Endothelial cell (in vitro differentiated cells): ENCODE measurements around the gene CEBPB. TPM values are rescaled to one million over a fixed set of nuclear protein-coding genes. Genes with fewer than 3 reads are reported as not detected.
A peak's percentile ranks its signal among the peaks of the same experiment; 100 is the strongest.

ENCODE experiments used
- DNase-seq: peaks from one replicate; pipeline ENCODE4 v3.0.0; 2021; ENCODE audit warnings: low spot score
- H3K27ac Mint-ChIP-seq: one replicate; pipeline ENCODE4 v1.8.0; 2021; ENCODE audit warnings: mixed read lengths, inconsistent platforms; ENCODE audit not compliant: unreplicated experiment
- H3K27me3 Mint-ChIP-seq: one replicate; pipeline ENCODE4 v1.8.0; 2021; ENCODE audit warnings: mild to moderate bottlenecking, moderate library complexity, mixed read lengths, inconsistent platforms; ENCODE audit not compliant: unreplicated experiment
- H3K36me3 Mint-ChIP-seq: one replicate; pipeline ENCODE4 v1.8.0; 2021; ENCODE audit warnings: mild to moderate bottlenecking, low read depth, mixed read lengths, inconsistent platforms; ENCODE audit not compliant: unreplicated experiment
- H3K4me1 Mint-ChIP-seq: one replicate; pipeline ENCODE4 v1.8.0; 2021; ENCODE audit warnings: mild to moderate bottlenecking, mixed read lengths, inconsistent platforms; ENCODE audit not compliant: unreplicated experiment
- H3K4me3 Mint-ChIP-seq: one replicate; pipeline ENCODE4 v1.8.0; 2021; ENCODE audit warnings: mild to moderate bottlenecking, mixed read lengths, inconsistent platforms; ENCODE audit not compliant: unreplicated experiment
- H3K9me3 Mint-ChIP-seq: one replicate; pipeline ENCODE4 v1.8.0; 2021; ENCODE audit warnings: mixed read lengths, inconsistent platforms; ENCODE audit not compliant: unreplicated experiment
- total RNA-seq: library from RNA; stranded (reverse); fragmentation: NEBNext Ultra II Directional; extraction: Animal tissue kit (Norgen Biotek cat#: 25700); gene quantifications from one replicate; pipeline ENCODE4 v1.2.1, GENCODE V29; 2021; ENCODE audit not compliant: unreplicated experiment
- TF ChIP-seq, protein P1 (sequence below): fragments of 200-600 bp; sonication (generic); IDR thresholded peaks from one replicate; pipeline ENCODE4 v1.5.0; 2021; ENCODE audit warnings: antibody characterized with exemption; ENCODE audit not compliant: unreplicated experiment

CEBPB gene
- total RNA-seq, 1 donor from 2014 or later, result 28.1 TPM

DNA sequence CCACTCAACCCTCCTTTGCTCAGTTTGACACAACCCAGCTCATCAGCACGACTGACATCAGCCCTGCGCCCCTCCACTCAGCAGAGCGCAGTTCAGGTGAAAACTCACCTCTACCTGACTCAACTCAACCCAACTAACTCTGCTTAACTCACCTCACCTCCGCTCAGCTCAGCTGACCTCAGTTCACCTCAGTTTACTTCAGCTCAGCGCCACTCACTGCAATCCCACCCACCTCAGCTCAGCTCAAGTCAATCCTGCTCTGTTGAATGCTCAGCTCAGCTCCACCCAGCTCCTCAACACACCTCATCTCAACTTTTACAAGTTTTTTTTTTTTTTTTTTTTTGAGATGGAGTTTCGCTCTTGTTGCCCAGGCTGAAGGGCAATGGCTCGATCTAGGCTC lies 39.6 kb downstream of the CEBPB start:
- Mint-ChIP-seq H3K4me1 (peaks cover 8% of the 10 kb centered on the region), H3K4me3 (no peak overlapping the region), H3K9me3 (no peaks in the 10 kb centered on the region), H3K36me3 (peaks cover 4% of the 10 kb centered on the region), H3K27me3 (peaks cover 5% of the 10 kb centered on the region), H3K27ac (peak overlapping the region; percentile 31)
- TF ChIP-seq, protein P1, sequence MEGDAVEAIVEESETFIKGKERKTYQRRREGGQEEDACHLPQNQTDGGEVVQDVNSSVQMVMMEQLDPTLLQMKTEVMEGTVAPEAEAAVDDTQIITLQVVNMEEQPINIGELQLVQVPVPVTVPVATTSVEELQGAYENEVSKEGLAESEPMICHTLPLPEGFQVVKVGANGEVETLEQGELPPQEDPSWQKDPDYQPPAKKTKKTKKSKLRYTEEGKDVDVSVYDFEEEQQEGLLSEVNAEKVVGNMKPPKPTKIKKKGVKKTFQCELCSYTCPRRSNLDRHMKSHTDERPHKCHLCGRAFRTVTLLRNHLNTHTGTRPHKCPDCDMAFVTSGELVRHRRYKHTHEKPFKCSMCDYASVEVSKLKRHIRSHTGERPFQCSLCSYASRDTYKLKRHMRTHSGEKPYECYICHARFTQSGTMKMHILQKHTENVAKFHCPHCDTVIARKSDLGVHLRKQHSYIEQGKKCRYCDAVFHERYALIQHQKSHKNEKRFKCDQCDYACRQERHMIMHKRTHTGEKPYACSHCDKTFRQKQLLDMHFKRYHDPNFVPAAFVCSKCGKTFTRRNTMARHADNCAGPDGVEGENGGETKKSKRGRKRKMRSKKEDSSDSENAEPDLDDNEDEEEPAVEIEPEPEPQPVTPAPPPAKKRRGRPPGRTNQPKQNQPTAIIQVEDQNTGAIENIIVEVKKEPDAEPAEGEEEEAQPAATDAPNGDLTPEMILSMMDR, result no peak
- DNase-seq, result no peak

DNA sequence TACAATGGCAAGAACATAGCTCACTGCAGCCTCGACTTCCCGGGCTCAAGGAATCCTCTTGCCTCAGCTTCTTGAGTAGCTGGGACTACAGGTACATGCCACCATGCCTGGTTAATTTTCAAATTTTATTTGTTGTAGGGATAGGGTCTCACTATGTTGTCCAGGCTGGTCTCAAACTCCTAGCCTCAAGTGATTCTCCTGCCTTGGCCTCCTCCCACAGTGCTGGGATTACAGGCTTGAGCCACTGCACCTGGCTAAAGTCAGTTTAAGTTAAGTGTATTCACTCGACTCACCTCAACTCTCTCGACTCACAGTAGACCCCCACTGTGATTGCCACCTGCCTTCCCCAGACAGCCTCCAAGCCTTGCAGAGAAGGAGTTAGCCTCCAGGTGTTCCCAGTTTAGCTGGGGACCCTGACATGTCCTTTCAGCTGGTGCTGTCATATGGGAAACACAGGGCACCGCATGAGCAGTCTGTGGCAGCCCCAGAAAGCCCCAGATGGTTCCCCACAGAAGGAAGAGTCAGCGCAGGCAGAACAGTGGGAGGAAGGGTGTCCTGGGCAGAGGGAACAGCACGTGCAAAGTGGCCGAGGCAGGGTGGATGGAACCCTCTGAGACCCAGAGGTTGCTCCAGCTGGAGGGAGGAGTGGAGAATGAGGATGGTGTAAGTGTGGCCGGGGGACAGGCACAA lies 40.4 kb downstream of the CEBPB start:
- H3K4me1 Mint-ChIP-seq, result peaks cover 12% of the 10 kb centered on the region
- no peak overlapping the region for H3K27ac Mint-ChIP-seq
- no peak for DNase-seq
- peaks cover 5% of the 10 kb centered on the region for H3K27me3 Mint-ChIP-seq
- peaks cover 4% of the 10 kb centered on the region for H3K36me3 Mint-ChIP-seq
- TF ChIP-seq, protein P1, result no peak
- H3K9me3 Mint-ChIP-seq, result no peaks in the 10 kb centered on the region
- no peak overlapping the region for H3K4me3 Mint-ChIP-seq

DNA sequence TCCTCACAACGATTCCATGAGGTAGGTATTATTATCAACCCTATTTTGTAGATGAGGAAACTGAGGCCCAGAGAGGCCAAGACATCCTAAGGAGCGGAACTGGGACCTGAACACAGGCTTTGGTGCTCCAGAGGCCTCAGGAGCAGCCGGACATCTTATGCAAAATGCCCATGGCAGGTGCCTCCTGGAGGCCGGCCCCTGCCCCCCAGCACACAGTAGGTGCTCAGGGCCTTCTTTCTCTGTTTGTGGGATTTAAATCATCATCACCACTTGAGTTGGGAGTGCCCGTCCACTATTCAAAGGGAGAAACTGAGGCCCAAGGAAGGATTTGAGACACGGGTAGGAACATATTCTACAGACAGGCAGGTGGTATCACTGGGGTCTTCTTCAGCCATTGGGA lies 41.2 kb downstream of the CEBPB start:
- Mint-ChIP-seq H3K4me3 (no peak overlapping the region), H3K36me3 (peaks cover 4% of the 10 kb centered on the region), H3K9me3 (no peaks in the 10 kb centered on the region), H3K27ac (no peak overlapping the region), H3K27me3 (peaks cover 5% of the 10 kb centered on the region), H3K4me1 (peaks cover 16% of the 10 kb centered on the region)
- DNase-seq, result no peak
- TF ChIP-seq, protein P1, result no peak

DNA sequence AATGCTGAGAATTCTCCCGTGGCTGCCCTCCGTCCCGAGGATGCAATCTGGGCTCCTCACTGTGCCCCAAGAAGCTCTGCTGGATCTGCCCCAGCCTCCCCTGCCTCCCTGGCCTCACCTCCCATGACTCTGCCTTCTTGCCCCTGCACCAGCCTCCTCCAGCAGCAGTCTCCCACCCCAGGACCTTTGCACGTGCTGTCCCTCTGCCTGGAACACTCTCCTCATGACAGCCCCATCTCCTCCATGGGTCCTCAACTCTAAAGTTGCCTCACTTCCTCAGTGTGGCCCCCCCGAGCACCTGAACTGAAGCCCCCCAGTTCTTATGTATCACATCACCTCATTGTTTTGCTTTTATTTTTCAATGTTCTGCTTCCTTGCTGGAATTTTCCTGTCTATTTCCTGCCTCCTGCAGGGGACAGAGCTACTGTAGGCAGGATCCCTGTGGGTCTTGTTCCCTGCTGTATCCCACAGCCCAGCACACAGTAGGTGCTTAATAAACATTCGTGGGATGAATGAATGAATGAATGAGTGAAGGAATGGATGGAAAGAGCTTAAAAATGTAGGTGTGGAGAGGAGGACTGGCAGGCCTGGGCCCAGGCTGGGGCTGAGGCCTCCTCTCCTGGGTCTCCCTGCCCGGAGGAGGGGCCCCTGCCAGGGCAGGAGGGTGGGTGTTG lies 42.2 kb downstream of the CEBPB start:
- Mint-ChIP-seq H3K27me3 (peaks cover 7% of the 10 kb centered on the region), H3K4me1 (peaks cover 18% of the 10 kb centered on the region), H3K4me3 (no peak overlapping the region), H3K36me3 (peaks cover 4% of the 10 kb centered on the region), H3K27ac (peak overlapping the region; percentile 52), H3K9me3 (no peaks in the 10 kb centered on the region)
- DNase-seq, result no peak
- TF ChIP-seq, protein P1, result no peak
